Activated gamma-delta T cell treated with Interleukin-2 at 50 U/mL for 16 hours (primary cell): ENCODE measurements around the gene DAAM2.
A peak's percentile ranks its signal among the peaks of the same experiment; 100 is the strongest.

Experiments
- DNase-seq: peaks from one replicate; pipeline ENCODE4 v3.0.0-alpha.2; 2020

DAAM2 gene

DNA sequence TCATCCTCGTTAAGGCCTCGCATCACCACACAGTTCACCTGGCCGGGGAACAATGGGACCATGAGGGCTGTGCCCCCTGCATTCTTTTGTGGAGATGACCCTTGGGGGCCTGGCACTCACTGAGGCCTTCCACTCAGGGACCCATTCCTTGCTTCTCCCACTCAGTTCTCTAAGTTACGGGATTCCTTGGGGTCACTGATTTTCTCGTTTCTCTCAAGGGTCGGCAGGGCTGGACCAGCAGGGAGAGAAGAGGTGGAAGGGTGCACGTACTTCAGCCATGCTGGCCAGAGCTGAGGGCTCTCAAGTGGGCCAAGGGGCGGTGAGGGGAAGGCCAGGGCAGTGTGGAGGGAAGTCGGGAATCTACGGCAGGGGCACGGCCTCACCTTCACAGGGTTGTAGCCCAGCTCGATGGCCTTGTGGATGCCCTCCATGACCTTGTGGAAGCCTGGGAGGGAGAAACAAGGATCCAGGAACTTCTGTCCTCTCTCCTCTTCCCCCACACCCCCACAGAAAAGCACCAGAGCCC lies 121.3 kb downstream of the DAAM2 start:
- DNase-seq: no peak

DNA sequence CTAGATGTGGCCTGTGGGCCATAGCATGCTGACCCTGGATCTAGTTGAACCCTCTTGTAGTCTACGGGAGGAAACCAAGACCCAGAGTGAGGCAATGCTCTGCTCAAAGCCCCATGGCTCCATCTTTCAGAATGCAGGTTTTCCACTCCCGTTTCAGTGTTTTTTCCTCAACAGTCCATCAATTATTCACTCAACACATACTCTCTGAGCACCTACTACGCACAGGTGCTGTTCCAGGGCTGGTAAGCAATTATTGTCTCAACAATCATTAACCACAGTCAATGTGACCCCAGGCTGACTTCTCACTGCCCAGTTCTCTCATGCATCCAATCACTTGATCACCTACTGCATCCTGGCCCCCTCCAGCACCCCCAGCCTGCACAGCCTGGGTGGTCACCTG lies 122.1 kb downstream of the DAAM2 start:
- no peak for DNase-seq

GRCh38 chr6:39915866-39916265 lies 123.7 kb downstream of the DAAM2 start:
- DNase-seq: no peak

- no peak for DNase-seq
Measured at GRCh38 chr6:39917329-39917728, 125.2 kb downstream of the DAAM2 start.

DNA sequence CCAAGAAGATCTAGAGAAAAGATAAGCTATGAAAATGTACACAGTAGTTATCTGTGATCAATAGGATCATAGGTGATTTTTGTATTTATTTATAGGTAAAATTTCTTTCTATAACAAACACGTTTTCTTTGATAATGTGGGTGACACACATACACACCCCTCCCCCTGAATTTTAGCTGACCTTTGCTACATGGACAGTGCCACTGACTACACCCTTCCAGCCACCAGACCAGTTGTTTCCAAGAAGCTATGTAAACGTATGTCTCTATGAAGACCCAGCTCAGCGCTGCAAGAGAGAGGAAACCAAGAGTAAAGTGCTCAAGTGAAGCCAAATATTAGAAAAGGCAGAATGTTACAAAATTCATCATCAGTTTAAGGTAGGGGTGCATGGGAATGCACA lies 125.8 kb downstream of the DAAM2 start:
- no peak for DNase-seq

DNA sequence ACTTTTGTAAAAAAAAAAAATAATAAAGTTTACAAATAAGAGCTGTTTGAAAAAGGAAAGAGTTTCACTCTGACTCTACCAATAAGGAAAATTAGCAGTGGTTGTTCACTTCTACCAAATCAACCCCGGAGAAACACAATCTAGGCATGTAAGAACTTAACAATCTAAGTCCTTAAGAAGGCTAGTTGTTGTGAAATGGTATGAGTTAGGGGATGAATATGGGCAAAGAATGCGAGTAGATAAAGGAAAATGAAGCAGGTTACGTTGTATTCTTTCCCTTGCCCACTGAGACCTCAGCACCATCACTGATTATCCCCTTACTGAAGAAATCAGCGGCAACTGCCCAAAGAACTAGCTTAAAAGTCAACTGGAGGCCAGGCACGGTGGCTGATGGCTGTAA lies 126.7 kb downstream of the DAAM2 start:
- no peak for DNase-seq

DNA sequence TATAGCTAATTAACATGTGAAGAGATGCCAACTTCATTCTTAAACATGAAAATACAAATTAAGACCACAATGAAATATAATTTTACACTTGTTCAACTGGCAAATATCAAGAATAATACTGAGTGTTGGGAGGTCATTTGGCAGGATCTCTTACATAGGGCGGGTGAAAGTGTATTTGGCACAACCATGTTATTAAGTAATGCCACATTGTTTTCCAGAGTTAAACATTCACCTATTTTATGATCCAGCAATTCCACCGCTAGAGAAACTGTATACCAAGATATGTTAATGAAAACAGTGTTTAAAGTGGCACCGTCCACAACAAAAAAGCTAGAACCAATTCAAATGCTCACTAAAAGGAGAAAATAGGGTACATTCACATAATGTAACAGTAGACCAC lies 128.0 kb downstream of the DAAM2 start:
- no peak for DNase-seq

DNA sequence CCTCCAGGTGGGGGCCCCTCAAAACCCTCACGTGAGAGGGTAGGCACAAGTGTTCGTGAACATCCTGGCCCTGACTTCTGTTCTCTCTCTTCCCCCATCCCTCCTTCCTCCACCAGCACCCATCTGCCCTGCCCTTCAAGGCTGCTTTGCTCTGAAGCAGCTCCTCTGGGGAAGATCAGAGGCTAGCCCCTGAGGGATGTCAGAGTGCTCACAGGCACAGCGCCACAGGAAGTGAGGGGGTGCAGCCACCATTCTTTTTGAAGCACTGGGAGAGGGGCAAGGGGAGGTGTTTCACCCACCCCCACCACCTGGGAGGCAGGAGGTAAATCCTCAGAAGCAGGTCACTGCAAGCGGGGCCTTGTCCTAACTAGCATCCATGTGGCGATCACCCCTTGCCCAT lies 130.6 kb downstream of the DAAM2 start:
- DNase-seq: no peak

- DNase-seq: no peak
Measured at GRCh38 chr6:39923394-39923793, 131.2 kb downstream of the DAAM2 start.

GRCh38 chr6:39923861-39924260 lies 131.7 kb downstream of the DAAM2 start:
- no peak for DNase-seq

DNA sequence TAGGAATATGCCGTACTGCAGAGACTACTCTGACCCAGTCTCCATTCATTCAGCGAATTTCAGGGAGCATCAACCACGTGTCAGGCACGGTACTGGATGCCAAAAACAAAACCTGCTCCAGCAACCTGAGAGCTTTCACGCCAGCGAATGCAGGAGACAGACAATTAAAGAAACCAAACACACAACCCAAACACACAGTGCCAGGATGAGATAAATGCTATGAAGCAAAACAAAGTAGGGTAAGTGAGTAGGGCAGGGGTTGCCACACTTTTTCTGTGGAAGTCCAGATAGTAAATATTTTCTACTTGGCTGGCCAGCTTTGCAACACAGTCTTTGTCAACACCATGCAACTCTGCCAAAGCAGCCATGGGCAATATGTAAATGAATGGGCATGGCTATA lies 132.1 kb downstream of the DAAM2 start:
- DNase-seq: no peak

GRCh38 chr6:39925191-39925930 lies 133.2 kb downstream of the DAAM2 start:
- DNase-seq: no peak

DNA sequence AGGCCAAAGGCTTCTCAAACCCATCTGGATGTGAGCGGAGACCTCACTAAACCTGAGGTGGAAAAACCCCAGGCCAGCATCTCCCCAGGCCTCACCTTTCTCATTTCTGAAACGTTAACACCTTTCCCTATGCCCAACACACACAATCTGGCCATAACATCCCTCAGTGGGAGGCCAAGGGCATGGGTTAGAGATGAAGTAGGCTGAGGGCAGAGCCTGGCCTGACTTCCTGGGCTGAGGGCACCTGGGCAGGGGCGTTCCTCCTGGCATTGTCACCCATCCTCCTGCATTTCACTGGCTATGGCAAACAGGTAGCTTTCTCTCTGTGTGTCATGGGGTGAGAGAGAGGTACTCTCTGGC lies 133.7 kb downstream of the DAAM2 start:
- DNase-seq: no peak

DNA sequence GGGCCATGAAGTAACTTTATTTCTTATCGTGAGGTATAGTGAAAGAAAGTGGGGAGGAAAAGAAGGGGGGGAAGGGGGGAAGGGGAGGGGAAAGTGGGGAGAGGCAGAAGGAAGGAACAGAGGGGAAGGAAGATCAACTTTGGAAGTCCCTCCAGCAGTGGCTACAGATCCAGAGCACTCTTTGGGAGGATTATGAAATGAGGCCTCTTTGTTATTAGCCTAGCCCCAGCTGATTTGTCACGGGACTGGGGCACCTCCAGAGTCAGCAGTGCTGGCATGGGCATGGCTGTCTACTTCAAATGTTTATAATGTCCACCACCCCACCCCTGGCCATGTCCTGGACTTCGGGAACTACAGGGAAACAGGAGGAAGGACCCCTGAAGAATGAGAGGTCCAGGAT lies 134.5 kb downstream of the DAAM2 start:
- DNase-seq: no peak

DNA sequence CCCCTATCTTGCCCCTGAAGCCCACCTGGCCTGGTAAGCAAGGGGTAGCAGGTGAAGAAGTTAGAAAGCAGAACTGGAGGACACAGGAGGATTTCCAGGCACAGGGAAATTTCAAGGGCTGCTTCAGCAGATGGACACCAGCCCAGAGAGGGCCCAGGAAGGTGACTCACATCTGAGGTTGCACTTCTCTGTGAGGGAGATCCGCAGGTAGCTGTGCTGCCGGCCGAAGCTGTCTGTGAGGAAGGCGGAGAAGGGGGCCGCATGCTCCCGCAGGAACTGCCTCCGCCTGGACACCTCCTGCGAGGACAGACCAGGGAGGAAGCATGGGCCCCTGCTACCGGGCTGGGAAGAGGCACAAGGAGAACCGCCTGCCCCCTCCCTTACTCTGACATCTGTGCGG lies 135.0 kb downstream of the DAAM2 start:
- no peak for DNase-seq

DNA sequence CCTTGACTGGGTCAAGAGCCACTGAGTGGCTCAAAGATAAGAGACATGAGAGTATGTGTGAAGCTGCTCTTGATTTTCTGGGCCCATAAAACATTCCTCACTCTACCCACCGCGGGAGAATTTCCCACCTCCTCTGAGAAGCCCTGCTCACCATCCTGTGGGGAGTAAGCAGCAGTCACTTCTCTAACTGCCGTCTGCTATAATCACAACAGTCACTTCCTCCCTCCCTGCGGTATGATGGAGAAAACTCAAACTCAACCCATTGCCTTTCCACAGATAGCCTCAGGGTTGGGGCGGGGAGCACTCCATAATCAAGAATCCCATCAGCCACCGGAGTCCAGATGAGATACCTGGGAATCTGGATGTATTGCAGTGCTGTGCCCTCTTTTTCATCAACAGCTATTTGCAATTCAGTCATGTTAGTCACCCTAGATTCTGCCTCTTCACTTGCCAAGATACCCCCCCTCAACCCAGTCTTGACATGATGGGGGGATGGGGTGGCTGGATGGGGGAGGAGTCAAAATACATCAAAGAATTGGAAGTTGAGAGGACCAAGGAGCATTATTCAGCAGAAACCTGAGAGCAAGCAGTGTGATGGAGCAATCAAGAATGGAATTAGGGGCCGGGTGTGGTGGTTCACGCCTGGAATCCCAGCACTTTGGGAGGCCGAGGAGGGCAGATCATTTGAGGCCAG lies 137.0 kb downstream of the DAAM2 start:
- no peak for DNase-seq

GRCh38 chr6:39929733-39930461 lies 137.7 kb downstream of the DAAM2 start:
- no peak for DNase-seq

GRCh38 chr6:39930540-39930939 lies 138.4 kb downstream of the DAAM2 start:
- no peak for DNase-seq

- DNase-seq: no peak
Measured at GRCh38 chr6:39931607-39932006, 139.4 kb downstream of the DAAM2 start.

DNA sequence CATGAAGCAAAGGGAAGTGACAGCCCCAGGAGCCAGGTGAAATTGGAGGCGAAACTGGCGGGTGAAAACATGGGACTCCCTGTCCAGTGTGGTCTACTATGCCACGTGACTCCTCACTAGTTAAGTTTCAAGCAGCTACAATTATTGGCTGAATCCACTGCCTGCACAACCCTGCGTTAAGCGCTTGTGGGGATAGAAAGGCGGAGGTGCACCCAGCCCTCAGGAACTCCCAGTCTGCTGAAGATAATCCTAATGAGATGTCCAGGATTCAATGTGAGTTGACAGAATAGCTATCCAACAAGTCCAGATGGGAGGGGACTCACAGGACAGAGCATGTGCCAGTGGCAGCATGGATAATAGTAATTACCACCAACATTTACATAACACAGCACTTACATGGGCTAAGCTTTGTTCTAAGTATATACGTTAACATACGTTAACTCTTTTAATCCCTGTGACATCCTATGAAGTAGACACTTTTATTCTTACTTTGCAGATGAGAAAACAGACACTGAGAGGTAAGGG lies 140.3 kb downstream of the DAAM2 start:
- DNase-seq: no peak

DNA sequence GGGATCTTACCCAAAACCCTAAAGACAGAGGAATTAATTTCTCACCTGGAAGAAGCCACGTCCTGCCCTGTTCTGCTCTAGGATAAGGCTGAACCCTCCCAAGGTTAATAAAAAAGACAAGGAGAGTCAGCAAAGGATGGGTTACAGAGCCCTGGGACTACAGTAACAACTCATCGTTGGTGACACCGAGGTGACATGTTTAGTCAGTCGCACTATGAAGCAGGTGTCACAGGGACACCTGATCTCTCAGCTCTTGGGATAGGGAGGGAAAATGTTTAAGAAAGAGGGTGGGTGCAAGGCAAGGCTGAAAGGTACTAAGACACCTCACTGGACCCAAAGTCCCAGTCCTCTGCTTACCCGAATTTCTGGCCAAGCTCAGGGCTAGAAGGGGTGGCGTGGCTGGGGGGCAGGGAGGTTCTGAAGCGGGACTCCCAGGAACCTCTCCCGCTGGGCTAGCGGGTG lies 141.5 kb downstream of the DAAM2 start:
- no peak for DNase-seq

GRCh38 chr6:39934131-39934757 lies 142.1 kb downstream of the DAAM2 start, which contains the start of gene MOCS1:
TSS of gene MOCS1 (minus strand) at chr6:39934462. CDS start at chr6:39934417, 45 bp downstream.
- peak; percentile 12 for DNase-seq

DNA sequence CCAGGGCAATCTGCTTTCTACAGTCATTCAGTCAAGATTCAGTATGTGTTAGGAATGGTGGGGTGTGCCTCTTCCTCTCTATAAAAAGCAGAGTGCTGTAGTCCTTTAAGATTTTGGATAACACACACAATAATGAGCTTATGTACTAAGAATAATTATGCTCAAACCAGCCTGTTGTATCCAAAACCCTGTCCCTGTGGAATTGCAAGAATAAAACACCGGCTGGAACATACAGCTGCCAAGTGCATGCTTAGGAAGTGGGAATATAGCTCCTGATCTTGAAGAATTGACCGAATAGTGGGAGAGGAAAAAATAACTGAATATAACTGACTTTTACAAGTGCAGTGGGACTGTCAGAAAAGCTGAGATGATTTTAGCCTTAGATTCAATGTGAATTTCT lies 143.1 kb downstream of the DAAM2 start:
- no peak for DNase-seq
